CD4-positive, alpha-beta T cell treated with Interleukin-15 for 4 hours (primary cell): ENCODE data around the gene TMTC2.

ENCODE experiments used
- DNase-seq: peaks from one replicate; pipeline ENCODE4 v3.0.0-alpha.2; 2020; ENCODE audit warnings: low spot score

TMTC2 gene

DNA sequence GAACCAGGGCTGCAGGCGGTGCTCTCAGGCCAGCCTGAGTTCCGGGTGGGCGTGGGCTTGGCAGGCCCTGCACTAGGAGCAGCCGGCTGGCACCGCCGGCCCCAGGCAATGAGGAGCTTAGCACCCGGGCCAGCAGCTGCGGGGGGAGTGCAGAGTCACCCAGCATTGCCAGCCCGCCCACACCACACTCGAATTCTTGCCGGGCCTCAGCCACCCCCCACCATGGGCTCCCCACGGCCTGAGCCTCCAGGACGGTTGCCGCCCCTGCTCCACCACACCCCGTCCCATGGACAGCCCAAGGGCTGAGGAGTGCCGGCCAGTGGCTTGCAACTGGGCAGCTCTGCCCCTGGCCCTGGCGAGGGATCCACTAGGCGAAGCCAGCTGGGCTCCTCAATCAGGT, 453.4 kb downstream of the TMTC2 start:
- no peak for DNase-seq

DNA sequence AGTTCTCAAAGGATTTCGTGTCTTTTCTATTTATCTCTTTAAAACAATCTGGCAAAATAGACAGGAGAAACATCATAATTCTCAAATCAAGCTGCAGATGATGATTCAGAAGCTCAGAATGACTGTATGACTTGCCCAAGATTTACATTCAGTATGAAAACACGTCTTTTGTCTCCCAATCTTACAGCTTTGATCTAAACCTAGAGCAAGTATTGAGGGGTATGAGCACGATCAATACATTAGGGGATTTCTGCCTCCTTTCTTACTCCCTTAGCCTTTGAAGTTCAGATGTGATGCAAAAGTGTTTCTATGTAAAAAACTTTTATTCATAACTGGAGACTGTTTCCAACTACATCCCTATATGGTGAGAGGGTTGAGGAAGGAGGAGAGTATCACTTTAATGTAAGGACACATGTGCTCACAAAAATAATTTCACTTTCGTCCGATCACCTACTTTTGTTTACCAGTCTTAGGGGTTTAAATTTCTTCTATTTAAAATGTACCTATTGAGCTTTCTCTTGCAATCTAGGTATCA, 454.8 kb downstream of the TMTC2 start:
- DNase-seq: no peak

DNA sequence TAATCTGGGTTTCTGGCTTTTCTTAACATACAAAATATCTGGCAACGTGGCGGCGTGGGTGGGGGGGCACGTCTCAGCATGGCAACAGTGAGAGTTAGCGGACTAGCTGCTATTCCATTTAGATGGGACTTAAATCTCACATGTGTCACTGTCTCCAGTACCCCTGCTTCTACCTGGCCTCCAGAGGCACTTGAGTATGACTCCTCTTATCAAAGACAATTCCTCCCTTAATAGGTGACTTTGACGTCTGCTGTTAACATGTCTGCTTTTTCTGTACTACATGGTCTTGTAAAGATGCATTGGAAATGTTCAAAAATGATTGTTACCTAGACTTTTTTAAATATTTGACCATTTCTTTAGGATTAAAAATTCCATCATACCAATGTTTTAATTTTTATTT, 456.2 kb downstream of the TMTC2 start:
- no peak for DNase-seq

DNA sequence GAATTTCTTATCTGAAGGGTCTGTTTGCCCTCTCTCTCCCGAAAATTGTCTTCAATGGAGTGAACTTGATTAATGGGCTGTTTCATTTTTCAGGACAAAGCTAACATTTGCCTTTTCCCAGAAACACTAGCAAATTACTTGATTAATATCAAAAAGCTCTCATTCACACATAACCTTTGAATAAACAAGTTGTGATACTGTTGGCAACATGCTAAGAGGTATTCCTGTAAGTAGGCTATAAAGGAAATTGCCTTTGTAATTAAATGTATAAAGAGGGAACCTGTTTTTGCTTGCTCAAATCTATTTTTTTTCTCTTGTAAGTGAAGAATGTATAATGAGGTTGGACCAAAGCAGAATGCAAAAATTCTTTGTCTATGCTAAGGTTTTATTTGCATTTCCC, 457.2 kb downstream of the TMTC2 start:
- DNase-seq: no peak

GRCh38 chr12:83145325-83145840, 458.7 kb downstream of the TMTC2 start:
- DNase-seq: no peak

GRCh38 chr12:83147341-83147740, 460.6 kb downstream of the TMTC2 start:
- no peak for DNase-seq

GRCh38 chr12:83149987-83150386, 463.3 kb downstream of the TMTC2 start:
- DNase-seq: no peak

DNA sequence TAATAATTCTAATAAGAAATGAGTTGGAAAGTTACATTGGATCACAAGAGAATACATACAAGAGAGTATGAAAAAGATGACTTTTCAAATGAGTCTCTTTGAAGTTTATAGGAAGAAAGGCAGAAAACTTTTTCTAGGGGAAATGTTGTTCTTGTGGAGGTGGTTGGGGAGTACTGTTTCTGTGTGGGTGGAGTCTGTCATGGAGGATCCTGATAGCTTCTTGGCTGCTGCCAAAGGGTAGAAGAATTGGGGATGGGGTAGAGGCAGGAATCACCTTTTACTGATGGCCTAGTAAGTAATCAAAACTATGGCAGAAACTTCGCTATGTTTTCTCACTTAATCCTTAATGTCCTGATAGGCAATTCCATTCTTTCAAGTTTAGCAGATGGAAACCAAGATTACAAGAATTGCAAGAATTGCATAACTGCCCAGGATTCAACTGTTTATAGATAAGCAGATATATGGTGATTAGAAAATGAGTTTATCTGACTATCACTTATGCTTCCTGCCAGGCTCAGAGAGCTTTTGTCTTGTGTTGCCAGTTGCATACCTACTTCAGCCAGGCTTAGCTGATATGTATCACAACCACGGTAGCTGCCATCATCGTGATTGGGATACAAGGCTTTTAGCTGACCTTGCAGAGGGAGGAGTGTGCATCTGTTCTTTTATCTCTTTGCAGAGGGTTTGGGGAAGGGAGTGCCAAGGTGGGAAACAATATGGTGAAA, 463.9 kb downstream of the TMTC2 start:
- DNase-seq: no peak

- DNase-seq: no peak
Measured at GRCh38 chr12:83153177-83153576, 466.5 kb downstream of the TMTC2 start.

- no peak for DNase-seq
Measured at GRCh38 chr12:83156815-83157214, 470.1 kb downstream of the TMTC2 start.

- no peak for DNase-seq
Measured at GRCh38 chr12:83157604-83158003, 470.9 kb downstream of the TMTC2 start.

- DNase-seq: no peak
Measured at GRCh38 chr12:83158613-83159207, 472.0 kb downstream of the TMTC2 start.

DNA sequence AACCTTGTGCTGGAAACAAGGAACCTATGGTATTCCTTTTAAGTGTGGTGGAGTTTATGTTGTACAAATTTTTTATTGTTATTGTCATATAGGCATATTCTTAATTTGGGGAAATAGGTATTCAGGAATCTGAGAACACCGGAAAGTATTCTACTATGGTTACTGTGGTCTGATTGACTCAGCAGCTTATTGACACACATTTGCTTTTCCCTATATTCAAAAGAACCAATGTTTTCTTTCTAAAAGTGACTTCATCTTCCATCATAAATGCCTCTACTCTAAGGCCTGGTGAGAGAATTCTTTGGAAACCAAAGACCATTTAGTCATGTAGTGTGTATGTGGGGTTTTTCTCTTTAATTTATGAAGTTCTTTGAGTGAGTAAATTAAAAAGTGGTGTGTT, 474.8 kb downstream of the TMTC2 start:
- DNase-seq: no peak

- no peak for DNase-seq
Measured at GRCh38 chr12:83168751-83169150, 482.0 kb downstream of the TMTC2 start.

DNA sequence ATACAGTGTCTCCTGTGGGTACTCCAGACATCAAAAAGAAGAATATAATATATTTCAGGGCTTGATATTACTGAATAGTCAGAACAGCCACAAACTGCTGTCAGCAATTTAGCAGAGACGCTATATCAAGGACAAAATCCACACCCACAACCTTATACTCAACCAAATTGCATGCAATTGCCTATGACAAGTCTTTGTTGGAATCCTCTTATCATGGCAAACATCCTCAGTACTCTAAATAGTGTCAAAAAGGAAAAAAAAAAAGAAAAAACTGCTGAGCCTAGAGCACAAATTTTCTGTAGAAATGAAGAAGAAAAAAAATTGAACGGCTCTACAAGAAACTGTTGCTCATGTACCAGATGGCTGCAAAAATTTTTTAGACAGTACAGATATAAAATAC, 485.7 kb downstream of the TMTC2 start:
- DNase-seq: no peak

GRCh38 chr12:83172866-83173649, 486.4 kb downstream of the TMTC2 start:
- no peak for DNase-seq

GRCh38 chr12:83179999-83180398, 493.3 kb downstream of the TMTC2 start:
- DNase-seq: no peak

GRCh38 chr12:83181074-83181473, 494.4 kb downstream of the TMTC2 start:
- DNase-seq: no peak

- DNase-seq: no peak
Measured at GRCh38 chr12:83183132-83183531, 496.4 kb downstream of the TMTC2 start.
